Measurements from ENCODE around the gene FIGN. TPM values are rescaled to one million over a fixed set of nuclear protein-coding genes. Genes with fewer than 3 reads are reported as not detected.

Gene FIGN
- total and polyA plus RNA-seq, 10 of the 15 experiments (the other 5 are each of a cell fraction or from before 2014, with no cell fraction given) = under 0.01 to 0.01 TPM; not detected in 8

DNA sequence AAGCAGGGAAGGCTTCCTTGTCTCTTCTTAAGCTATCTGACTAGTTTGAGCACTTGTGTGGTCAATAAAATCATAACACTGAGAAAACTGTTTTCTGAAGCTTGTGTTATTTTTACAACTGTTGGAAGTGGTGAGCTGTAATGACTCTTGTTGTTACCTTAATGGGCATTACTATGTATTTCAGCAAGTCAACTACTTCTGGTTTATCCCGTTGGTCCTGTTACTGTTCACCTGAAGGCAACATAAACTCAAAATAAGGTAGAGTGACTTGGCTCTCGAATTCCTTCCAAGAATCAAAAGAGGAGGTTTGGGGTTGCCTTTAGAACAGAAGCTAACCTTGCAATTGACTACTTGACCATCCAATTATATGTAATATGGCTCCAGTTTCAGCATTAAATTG, 23.2 kb upstream of the FIGN start (continued):
- TF ChIP-seq, protein P1, sequence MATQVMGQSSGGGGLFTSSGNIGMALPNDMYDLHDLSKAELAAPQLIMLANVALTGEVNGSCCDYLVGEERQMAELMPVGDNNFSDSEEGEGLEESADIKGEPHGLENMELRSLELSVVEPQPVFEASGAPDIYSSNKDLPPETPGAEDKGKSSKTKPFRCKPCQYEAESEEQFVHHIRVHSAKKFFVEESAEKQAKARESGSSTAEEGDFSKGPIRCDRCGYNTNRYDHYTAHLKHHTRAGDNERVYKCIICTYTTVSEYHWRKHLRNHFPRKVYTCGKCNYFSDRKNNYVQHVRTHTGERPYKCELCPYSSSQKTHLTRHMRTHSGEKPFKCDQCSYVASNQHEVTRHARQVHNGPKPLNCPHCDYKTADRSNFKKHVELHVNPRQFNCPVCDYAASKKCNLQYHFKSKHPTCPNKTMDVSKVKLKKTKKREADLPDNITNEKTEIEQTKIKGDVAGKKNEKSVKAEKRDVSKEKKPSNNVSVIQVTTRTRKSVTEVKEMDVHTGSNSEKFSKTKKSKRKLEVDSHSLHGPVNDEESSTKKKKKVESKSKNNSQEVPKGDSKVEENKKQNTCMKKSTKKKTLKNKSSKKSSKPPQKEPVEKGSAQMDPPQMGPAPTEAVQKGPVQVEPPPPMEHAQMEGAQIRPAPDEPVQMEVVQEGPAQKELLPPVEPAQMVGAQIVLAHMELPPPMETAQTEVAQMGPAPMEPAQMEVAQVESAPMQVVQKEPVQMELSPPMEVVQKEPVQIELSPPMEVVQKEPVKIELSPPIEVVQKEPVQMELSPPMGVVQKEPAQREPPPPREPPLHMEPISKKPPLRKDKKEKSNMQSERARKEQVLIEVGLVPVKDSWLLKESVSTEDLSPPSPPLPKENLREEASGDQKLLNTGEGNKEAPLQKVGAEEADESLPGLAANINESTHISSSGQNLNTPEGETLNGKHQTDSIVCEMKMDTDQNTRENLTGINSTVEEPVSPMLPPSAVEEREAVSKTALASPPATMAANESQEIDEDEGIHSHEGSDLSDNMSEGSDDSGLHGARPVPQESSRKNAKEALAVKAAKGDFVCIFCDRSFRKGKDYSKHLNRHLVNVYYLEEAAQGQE (IDR thresholded peaks at IDR 0.05; ENCODE audit: low read depth, low read length) = no peak
- TF ChIP-seq CBX3 (IDR thresholded peaks at IDR 0.05; ENCODE audit: borderline replicate concordance, low read depth) = no peak
- no peak for TF ChIP-seq FOS (IDR thresholded peaks at IDR 0.05; ENCODE audit: borderline replicate concordance, extremely low read depth, insufficient read length)
- no peak for TF ChIP-seq SUZ12 (IDR thresholded peaks at IDR 0.05; ENCODE audit: unreplicated experiment)
- no peak for TF ChIP-seq CEBPZ (IDR thresholded peaks at IDR 0.05; ENCODE audit: low read depth, low read length)
- TF ChIP-seq, protein P2, sequence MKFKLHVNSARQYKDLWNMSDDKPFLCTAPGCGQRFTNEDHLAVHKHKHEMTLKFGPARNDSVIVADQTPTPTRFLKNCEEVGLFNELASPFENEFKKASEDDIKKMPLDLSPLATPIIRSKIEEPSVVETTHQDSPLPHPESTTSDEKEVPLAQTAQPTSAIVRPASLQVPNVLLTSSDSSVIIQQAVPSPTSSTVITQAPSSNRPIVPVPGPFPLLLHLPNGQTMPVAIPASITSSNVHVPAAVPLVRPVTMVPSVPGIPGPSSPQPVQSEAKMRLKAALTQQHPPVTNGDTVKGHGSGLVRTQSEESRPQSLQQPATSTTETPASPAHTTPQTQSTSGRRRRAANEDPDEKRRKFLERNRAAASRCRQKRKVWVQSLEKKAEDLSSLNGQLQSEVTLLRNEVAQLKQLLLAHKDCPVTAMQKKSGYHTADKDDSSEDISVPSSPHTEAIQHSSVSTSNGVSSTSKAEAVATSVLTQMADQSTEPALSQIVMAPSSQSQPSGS (IDR thresholded peaks at IDR 0.05; ENCODE audit: low read length) = no peak
- no peak for TF ChIP-seq SREBF1 (IDR thresholded peaks at IDR 0.05; ENCODE audit: low read length)
- no peak for TF ChIP-seq BACH1 (IDR thresholded peaks at IDR 0.05; ENCODE audit: borderline replicate concordance)
